Right lobe of liver (tissue), 6 donors: Measurements from ENCODE around the gene PRLH. TPM values are rescaled to one million over a fixed set of nuclear protein-coding genes. Genes with fewer than 3 reads are reported as not detected.

Experiments used
- ATAC-seq, 4 donors: fragments of 200-7000 bp; cut with Tn5 transposase; one replicate each; pipeline ENCODE4 v1.9.1; 2020; ENCODE audit warnings: mild to moderate bottlenecking in 4 of 4, moderate library complexity in 4 of 4
- DNase-seq, 3 donors: peaks; one replicate each; pipeline ENCODE4 v3.0.0-alpha.2; 2020
- H3K27ac ChIP-seq, 3 donors: fragments of 200-600 bp; one replicate each; pipeline ENCODE4 v1.8.0; 2022
- H3K27me3 ChIP-seq, 2 donors: fragments of 200-600 bp; one replicate each; pipeline ENCODE4 v1.8.0; 2022
- H3K36me3 ChIP-seq, 4 donors: fragments of 200-600 bp; sonication (generic) in 1 of 4; one replicate each; pipeline versions ENCODE4 v1.5.1 to v1.8.0; 2017 to 2022; ENCODE audit warnings: control low read depth in 1 of 4
- H3K4me1 ChIP-seq, 4 donors: fragments of 200-600 bp; sonication (generic) in 1 of 4; one replicate each; pipeline versions ENCODE4 v1.5.1 to v1.8.0; 2017 to 2022; ENCODE audit warnings: control low read depth in 1 of 4
- H3K4me3 ChIP-seq, 3 donors: fragments of 200-600 bp; one replicate each; pipeline ENCODE4 v1.8.0; 2022
- H3K9me3 ChIP-seq, 4 donors: fragments of 200-600 bp; sonication (generic) in 1 of 4; one replicate each; pipeline versions ENCODE4 v1.5.1 to v1.8.0; 2017 to 2022; ENCODE audit warnings: control low read depth in 1 of 4
- CTCF ChIP-seq, 4 donors: fragments of 200-600 bp in 3 of 4; fragments of 450-650 bp in 1 of 4; IDR thresholded peaks; one replicate each; pipeline versions ENCODE4 v1.5.1 to v1.8.0; 2016 to 2022; ENCODE audit warnings: antibody characterized with exemption in 4 of 4, mild to moderate bottlenecking in 2 of 4
- POLR2A ChIP-seq: fragments of 450-650 bp; IDR thresholded peaks from one replicate; pipeline ENCODE4 v1.6.1; 2017; ENCODE audit warnings: antibody characterized with exemption, mild to moderate bottlenecking
- WGBS: methylation state at CpG from one replicate; pipeline ENCODE4 v1.1.6; 2018; ENCODE audit warnings: low coverage, low lambda C conversion rate; ENCODE audit not compliant: insufficient coverage; ENCODE audit errors: missing lambda C conversion rate; 5-methylcytosine and 5-hydroxymethylcytosine counted together
- intact Hi-C, 2 donors: fragments of 100-400 bp; cut with DNase I; formaldehyde crosslinking; loops; one replicate each; pipeline versions ENCODE4 v1.11.2 to v1.14.1; 2022
- total RNA-seq, 6 experiments: library from RNA; depleted of rRNA in 2 of 6; stranded (reverse); fragments of >200 nt in 2 of 6; fragmentation: NEBNext Ultra II Directional in 3 of 6; extraction: Animal tissue kit (Norgen Biotek cat#: 25700) in 3 of 6; gene quantifications; one replicate each; pipeline versions ENCODE4 v1.1.0 to v1.2.4, GENCODE V29; 2016 to 2023
- donor health status: DM: no; HTN: yes; CAD: no.
- donor health status: DM: no; HTN: no; CAD: no.
- donor health status: DM: no; HTN: no; CAD: no.
- donor health status: DM: no; HTN: yes; CAD: no.
- donor health status: DM: no; HTN: yes; CAD: no.

Gene PRLH
- total RNA-seq, 6 experiments from 2014 or later = not detected

- peak; percentile 77 to 93 (median 88) for DNase-seq
- Histone ChIP-seq H3K27ac (peak overlapping the region; percentile 47 to 98 (median 87)), H3K4me3 (no peak overlapping the region), H3K9me3 (no peaks in the 10 kb centered on the region), H3K27me3 (no peaks in the 10 kb centered on the region), H3K36me3 (no peaks in the 10 kb centered on the region), H3K4me1 (peaks cover 0 to 34% (median 14%) of the 10 kb centered on the region in 4 donors)
- no peak for TF ChIP-seq POLR2A
- TF ChIP-seq CTCF (IDR thresholded peaks at IDR 0.05) = no peak
- intact Hi-C loops = no loop called here
- 26% methylated on average over 3 of the region's 6 CpGs for WGBS
- peak; percentile 84 to 87 (median 86) for ATAC-seq
Measured at GRCh38 chr2:237520290-237520689, 46.1 kb upstream of the PRLH start.

GRCh38 chr2:237524631-237525030 is 41.7 kb upstream of the PRLH start:
- Histone ChIP-seq H3K9me3 (no peaks in the 10 kb centered on the region), H3K27me3 (no peaks in the 10 kb centered on the region), H3K4me1 (peaks cover 0 to 28% (median 14%) of the 10 kb centered on the region in 4 donors), H3K4me3 (no peak overlapping the region), H3K36me3 (peaks cover 0 to 23% (median 10%) of the 10 kb centered on the region in 4 donors), H3K27ac (peak overlapping the region in 2 of 3 donors; percentile 29 to 54)
- intact Hi-C loops = no loop called here
- DNase-seq (peak; percentile 83 to 91 (median 88)), ATAC-seq (peak; percentile 80 to 91 (median 88))
- TF ChIP-seq POLR2A (no peak), CTCF (IDR thresholded peaks at IDR 0.05) (no peak)
- WGBS = 38% methylated on average over 1 of the region's 6 CpGs

GRCh38 chr2:237525559-237526157 is 40.7 kb upstream of the PRLH start:
- Histone ChIP-seq H3K27ac (no peak overlapping the region), H3K4me1 (peaks cover 0 to 19% (median 9%) of the 10 kb centered on the region in 4 donors), H3K4me3 (no peak overlapping the region), H3K36me3 (peaks cover 0 to 25% (median 10%) of the 10 kb centered on the region in 4 donors), H3K9me3 (no peaks in the 10 kb centered on the region), H3K27me3 (no peaks in the 10 kb centered on the region)
- intact Hi-C loops = no loop called here
- DNase-seq = peak in 1 of 3 donors; percentile 47
- WGBS = no CpG with 5 or more reads among the region's 17 CpGs
- no peak for TF ChIP-seq CTCF (IDR thresholded peaks at IDR 0.05)
- no peak for TF ChIP-seq POLR2A
- peak in 1 of 4 donors; percentile 4 for ATAC-seq

GRCh38 chr2:237527233-237527632 is 39.1 kb upstream of the PRLH start:
- Histone ChIP-seq H3K36me3 (peaks cover 0 to 25% (median 10%) of the 10 kb centered on the region in 4 donors), H3K9me3 (no peaks in the 10 kb centered on the region), H3K27me3 (no peaks in the 10 kb centered on the region), H3K4me1 (peaks cover 0 to 14% (median 6%) of the 10 kb centered on the region in 4 donors), H3K4me3 (no peak overlapping the region), H3K27ac (no peak overlapping the region)
- TF ChIP-seq CTCF (IDR thresholded peaks at IDR 0.05) (no peak), POLR2A (no peak)
- intact Hi-C loops = no loop called here
- WGBS = 78% methylated on average over 11 of the region's 11 CpGs
- ATAC-seq (no peak), DNase-seq (no peak)
